ENCODE data around the gene FAM219A.

DNA sequence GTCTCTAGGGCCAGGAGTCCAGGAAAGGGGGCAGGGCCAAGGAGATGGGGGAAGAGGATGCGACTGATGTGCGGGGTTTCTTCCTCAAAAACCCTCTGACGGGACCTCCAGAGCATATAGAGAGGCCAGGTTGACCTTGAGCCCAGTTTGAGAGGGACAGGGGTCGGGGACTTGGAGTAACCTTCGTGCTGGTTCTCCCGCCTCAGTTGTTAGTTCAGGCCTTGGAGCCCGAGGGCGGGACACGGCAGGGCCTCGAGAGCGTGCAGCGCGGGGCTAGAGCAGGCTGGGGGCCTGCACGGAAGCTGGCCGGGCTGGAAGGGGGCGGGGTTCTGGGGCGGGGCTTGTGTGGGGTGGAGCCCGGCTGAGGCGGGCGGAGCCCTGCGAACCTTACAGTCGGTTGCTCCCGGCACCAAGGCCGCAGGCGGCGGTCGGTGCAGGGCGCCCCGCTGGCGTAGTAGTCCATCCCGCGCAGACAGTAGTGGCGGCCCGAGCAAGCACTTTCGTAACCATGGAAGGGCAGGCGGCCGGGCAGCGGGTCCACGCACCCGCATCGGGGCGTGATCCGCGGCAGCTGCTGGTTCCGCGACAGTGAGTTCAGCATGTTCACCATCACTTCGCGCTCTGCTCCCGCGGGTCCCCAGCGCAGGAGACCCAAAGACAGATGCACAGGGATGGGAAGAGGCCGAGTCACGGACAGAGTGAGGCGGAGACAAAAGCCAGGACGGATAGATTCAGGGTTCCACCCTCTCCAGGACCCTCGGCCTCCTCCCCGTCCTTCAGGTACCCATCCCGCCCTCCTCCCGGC lies 77.7 kb downstream of the FAM219A start:
- TF ChIP-seq, protein P1, sequence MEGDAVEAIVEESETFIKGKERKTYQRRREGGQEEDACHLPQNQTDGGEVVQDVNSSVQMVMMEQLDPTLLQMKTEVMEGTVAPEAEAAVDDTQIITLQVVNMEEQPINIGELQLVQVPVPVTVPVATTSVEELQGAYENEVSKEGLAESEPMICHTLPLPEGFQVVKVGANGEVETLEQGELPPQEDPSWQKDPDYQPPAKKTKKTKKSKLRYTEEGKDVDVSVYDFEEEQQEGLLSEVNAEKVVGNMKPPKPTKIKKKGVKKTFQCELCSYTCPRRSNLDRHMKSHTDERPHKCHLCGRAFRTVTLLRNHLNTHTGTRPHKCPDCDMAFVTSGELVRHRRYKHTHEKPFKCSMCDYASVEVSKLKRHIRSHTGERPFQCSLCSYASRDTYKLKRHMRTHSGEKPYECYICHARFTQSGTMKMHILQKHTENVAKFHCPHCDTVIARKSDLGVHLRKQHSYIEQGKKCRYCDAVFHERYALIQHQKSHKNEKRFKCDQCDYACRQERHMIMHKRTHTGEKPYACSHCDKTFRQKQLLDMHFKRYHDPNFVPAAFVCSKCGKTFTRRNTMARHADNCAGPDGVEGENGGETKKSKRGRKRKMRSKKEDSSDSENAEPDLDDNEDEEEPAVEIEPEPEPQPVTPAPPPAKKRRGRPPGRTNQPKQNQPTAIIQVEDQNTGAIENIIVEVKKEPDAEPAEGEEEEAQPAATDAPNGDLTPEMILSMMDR (IDR thresholded peaks at IDR 0.05), result no peak
- TF ChIP-seq POLR2A (IDR thresholded peaks at IDR 0.05; ENCODE audit: low read depth), result no peak

All from esophagus muscularis mucosa (tissue), 3 donors.